Measurements from ENCODE around the gene SOX10. TPM values are rescaled to one million over a fixed set of nuclear protein-coding genes. Genes with fewer than 3 reads are reported as not detected.
A peak's percentile ranks its signal among the peaks of the same experiment; 100 is the strongest.

The SOX10 gene
- total and polyA plus RNA-seq, 3 donors from 2014 or later = 5.0 to 6.1 (median 5.4) TPM

DNA sequence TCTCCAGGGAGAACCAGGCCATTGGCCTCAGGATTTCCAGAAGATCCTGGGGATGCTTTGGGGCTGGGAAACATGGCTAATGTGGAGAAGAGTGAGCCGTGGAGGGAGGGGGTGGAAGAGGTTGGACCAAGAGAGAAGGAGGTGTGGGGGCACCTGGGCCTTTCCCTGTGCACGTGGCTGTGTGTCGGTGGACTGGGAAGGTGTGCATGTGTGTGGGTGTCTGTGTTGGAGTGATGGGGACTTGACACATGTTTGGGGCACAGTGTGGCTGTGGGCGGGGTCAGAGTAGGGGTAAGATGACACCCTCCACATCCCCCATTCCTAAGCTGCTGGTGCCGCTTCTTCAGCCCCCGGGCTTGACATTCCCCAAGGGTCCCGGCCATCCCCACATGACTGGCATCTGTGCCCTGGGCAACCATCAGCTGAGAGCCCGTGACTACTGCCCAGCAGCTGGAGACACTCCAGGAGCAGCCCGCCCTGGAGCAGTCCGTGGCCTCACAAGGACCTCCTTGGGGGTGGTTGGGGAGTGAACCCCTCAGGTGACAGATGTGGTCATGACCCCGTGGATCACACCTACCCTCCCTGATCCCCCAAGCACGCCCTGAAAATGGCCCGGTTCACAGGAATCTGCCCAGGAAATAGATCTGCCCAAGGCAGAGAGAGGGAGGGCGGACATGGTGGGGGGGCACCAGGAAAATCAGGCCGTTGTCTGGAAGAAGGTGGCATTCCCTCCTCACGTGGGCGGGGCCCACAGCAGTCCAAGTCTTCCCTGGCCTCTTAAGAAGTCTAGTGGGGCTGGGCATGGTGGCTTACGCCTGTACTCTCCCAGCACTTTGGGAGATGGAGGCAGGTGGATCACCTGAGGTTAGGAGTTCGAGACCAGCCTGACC lies 34.8 kb upstream of the SOX10 start:
- Histone ChIP-seq H3K4me1 (peaks cover 30% of the 10 kb centered on the region), H3K36me3 (ENCODE audit: low read depth, missing control alignments) (no peaks in the 10 kb centered on the region), H3K27me3 (no peaks in the 10 kb centered on the region), H3K27ac (no peak overlapping the region), H3K4me3 (no peak overlapping the region), H3K9me3 (no peaks in the 10 kb centered on the region)
- no peak for DNase-seq
- TF ChIP-seq, protein P1, sequence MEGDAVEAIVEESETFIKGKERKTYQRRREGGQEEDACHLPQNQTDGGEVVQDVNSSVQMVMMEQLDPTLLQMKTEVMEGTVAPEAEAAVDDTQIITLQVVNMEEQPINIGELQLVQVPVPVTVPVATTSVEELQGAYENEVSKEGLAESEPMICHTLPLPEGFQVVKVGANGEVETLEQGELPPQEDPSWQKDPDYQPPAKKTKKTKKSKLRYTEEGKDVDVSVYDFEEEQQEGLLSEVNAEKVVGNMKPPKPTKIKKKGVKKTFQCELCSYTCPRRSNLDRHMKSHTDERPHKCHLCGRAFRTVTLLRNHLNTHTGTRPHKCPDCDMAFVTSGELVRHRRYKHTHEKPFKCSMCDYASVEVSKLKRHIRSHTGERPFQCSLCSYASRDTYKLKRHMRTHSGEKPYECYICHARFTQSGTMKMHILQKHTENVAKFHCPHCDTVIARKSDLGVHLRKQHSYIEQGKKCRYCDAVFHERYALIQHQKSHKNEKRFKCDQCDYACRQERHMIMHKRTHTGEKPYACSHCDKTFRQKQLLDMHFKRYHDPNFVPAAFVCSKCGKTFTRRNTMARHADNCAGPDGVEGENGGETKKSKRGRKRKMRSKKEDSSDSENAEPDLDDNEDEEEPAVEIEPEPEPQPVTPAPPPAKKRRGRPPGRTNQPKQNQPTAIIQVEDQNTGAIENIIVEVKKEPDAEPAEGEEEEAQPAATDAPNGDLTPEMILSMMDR (IDR thresholded peaks at IDR 0.05) = no peak
- TF ChIP-seq POLR2A (IDR thresholded peaks at IDR 0.05) = no peak
- intact Hi-C loops (cut with DNase I; ENCODE audit: low total_unique reads) = no loop called here
- 76 to 82% methylated on average over 13 to 19 of the region's 19 CpGs for WGBS, 2 donors

GRCh38 chr22:38017939-38018885 lies 33.9 kb upstream of the SOX10 start:
- DNase-seq = no peak
- Histone ChIP-seq H3K4me1 (peaks cover 30% of the 10 kb centered on the region), H3K9me3 (no peaks in the 10 kb centered on the region), H3K27ac (peak overlapping the region; percentile 92 to 93), H3K27me3 (no peaks in the 10 kb centered on the region), H3K36me3 (ENCODE audit: low read depth, missing control alignments) (no peaks in the 10 kb centered on the region), H3K4me3 (no peak overlapping the region)
- no peak for TF ChIP-seq POLR2A (IDR thresholded peaks at IDR 0.05)
- TF ChIP-seq, protein P1 (IDR thresholded peaks at IDR 0.05) = no peak
- WGBS, 2 donors = 70 to 74% methylated on average over 11 to 12 of the region's 12 CpGs
- intact Hi-C loops (cut with DNase I; ENCODE audit: low total_unique reads) = no loop called here

DNA sequence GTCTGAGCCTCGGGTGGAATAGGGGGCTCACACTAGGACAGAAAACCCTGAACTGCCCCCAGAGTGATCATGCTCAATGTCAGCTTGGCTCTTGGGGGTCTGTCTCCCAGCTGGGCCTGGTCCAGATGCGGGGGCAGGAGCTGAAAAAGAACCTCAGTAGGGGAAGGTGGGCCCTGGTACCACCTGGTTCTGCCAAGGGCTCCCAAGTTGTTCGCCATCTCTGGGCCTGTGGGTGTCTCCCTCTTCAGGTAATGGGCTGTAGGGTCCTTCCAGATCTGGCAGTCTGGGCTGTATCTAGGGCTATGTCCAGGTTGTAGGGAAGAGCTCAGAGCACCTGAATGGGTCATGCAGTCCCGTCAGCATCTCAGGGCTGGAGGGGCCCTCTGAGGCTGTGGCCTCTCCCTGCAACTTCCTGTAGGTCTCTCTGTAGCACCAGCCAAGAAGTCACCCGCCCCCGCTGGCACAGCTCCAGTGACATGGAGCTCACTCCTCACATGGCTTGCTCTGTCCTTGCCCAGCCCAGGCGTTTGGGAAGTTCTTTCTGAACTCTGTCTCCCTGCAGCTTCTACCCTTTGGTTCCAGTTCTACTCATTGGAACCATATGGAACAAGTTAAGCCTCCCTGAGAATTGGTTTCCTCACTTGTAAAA lies 33.0 kb upstream of the SOX10 start:
- intact Hi-C loops (cut with DNase I; ENCODE audit: low total_unique reads) = no loop called here
- H3K36me3 ChIP-seq (ENCODE audit: low read depth, missing control alignments) = no peaks in the 10 kb centered on the region
- H3K27ac ChIP-seq = peak overlapping the region; percentile 92 to 93
- peaks cover 35% of the 10 kb centered on the region for H3K4me1 ChIP-seq
- TF ChIP-seq, protein P1 (IDR thresholded peaks at IDR 0.05) = no peak
- no peak for TF ChIP-seq POLR2A (IDR thresholded peaks at IDR 0.05)
- DNase-seq = peak; percentile 95
- H3K27me3 ChIP-seq = no peaks in the 10 kb centered on the region
- WGBS, 2 donors = 27 to 51% methylated on average over 2 to 7 of the region's 7 CpGs
- no peak overlapping the region for H3K4me3 ChIP-seq
- no peaks in the 10 kb centered on the region for H3K9me3 ChIP-seq

- no peaks in the 10 kb centered on the region for H3K9me3 ChIP-seq
- no peak overlapping the region for H3K4me3 ChIP-seq
- no peaks in the 10 kb centered on the region for H3K27me3 ChIP-seq
- TF ChIP-seq, protein P1 (IDR thresholded peaks at IDR 0.05) = no peak
- no peak for TF ChIP-seq POLR2A (IDR thresholded peaks at IDR 0.05)
- H3K27ac ChIP-seq = peak overlapping the region; percentile 92 to 93
- intact Hi-C loops (cut with DNase I; ENCODE audit: low total_unique reads) = no loop called here
- peak; percentile 93 for DNase-seq
- 36 to 47% methylated on average over 30 to 33 of the region's 33 CpGs for WGBS, 2 donors
- H3K4me1 ChIP-seq = peaks cover 35% of the 10 kb centered on the region
- no peaks in the 10 kb centered on the region for H3K36me3 ChIP-seq (ENCODE audit: low read depth, missing control alignments)
These were observed 32.1 kb upstream of the SOX10 start for GRCh38 chr22:38016182-38017151.
